ENCODE data around the gene GPRASP3.

Gene GPRASP3

GRCh38 chrX:102765217-102765616 lies 44.7 kb downstream of the GPRASP3 start:
- DNase-seq (ENCODE audit: low read depth): no peak

GRCh38 chrX:102765809-102766208 lies 45.3 kb downstream of the GPRASP3 start:
- DNase-seq (ENCODE audit: low read depth): no peak

- DNase-seq (ENCODE audit: low read depth): no peak
Measured at GRCh38 chrX:102767287-102767686, 46.7 kb downstream of the GPRASP3 start.

- peak; percentile 63 for DNase-seq (ENCODE audit: low read depth)
Measured at GRCh38 chrX:102768987-102769761, 48.6 kb downstream of the GPRASP3 start.

Measured in stimulated activated CD8-positive, alpha-beta memory T cell treated with anti-CD3 and anti-CD28 coated beads, Interleukin-15, amount 100 ng/mL, for 1 hour (primary cell).